ENCODE results near the gene HIPK3.
"Not testable (repeated sequence)": the region's sequence is repeated elsewhere in the genome, so short reads cannot be mapped to it uniquely, and the experiment has no call there.

Gene HIPK3

DNA sequence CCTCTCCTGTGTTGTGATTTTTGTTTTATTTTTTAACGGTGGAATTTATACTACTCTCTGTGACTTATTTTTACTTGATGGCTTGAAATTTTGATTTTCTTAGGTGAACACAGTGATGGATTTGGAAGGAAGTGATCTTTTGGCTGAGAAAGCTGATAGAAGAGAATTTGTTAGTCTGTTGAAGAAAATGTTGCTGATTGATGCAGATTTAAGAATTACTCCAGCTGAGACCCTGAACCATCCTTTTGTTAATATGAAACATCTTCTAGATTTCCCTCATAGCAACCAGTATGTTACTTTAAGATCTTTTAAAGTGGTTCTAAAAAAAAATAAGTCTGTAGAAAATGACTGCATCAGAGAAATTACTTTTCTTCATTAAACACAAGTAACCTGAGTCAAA is 82.1 kb downstream of the HIPK3 start:
- H3K4me1 ChIP-seq (ENCODE audit: control insufficient read depth in 5 of 5, insufficient read depth in 5 of 5, low read length in 5 of 5), result peaks cover 0 to under 1% (median 0%) of the 10 kb centered on the region in 5 donors
- no peak overlapping the region for H3K9ac ChIP-seq (ENCODE audit: low read length in 5 of 5)
- no peaks in the 10 kb centered on the region for H3K27me3 ChIP-seq (ENCODE audit: control insufficient read depth in 5 of 5, insufficient read depth in 4 of 5, low read length in 5 of 5)
- no peak overlapping the region for H3K27ac ChIP-seq (ENCODE audit: low read depth, low read length)
- no peaks in the 10 kb centered on the region for H3K9me3 ChIP-seq (ENCODE audit: control insufficient read depth in 5 of 5, low read length in 5 of 5)
- H3K4me3 ChIP-seq (ENCODE audit: low read depth in 1 of 5, low read length in 5 of 5), result no peak overlapping the region
- H3K36me3 ChIP-seq (ENCODE audit: control insufficient read depth in 5 of 5, insufficient read depth in 5 of 5, low read length in 5 of 5), result peaks cover 24 to 56% (median 32%) of the 10 kb centered on the region in 5 donors

DNA sequence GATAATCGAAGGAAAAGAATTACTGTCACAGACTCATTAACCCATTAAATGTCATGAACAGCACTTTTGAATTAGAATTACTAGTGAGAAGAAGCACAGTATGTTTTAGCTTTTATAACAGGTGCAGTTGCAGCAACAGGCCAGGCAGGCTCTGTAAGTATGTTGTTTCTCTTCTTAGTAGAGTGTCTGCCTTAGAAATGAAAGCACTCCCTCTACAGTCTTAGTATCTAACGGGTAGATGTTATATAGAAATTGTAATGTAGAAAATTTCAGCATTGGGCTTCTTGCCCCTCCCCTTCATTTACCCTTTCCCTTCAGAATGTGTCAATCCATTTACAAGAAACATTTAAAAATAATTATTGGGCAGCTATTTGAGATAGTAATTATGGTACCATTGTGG is 87.4 kb downstream of the HIPK3 start:
- Histone ChIP-seq H3K9me3 (ENCODE audit: control insufficient read depth in 5 of 5, low read length in 5 of 5) (no peaks in the 10 kb centered on the region), H3K4me3 (ENCODE audit: low read depth in 1 of 5, low read length in 5 of 5) (no peak overlapping the region), H3K36me3 (ENCODE audit: control insufficient read depth in 5 of 5, insufficient read depth in 5 of 5, low read length in 5 of 5) (peaks cover 39 to 75% (median 51%) of the 10 kb centered on the region in 5 donors), H3K9ac (ENCODE audit: low read length in 5 of 5) (no peak overlapping the region), H3K27ac (ENCODE audit: low read depth, low read length) (no peak overlapping the region), H3K27me3 (ENCODE audit: control insufficient read depth in 5 of 5, insufficient read depth in 4 of 5, low read length in 5 of 5) (no peaks in the 10 kb centered on the region), H3K4me1 (ENCODE audit: control insufficient read depth in 5 of 5, insufficient read depth in 5 of 5, low read length in 5 of 5) (no peaks in the 10 kb centered on the region)

DNA sequence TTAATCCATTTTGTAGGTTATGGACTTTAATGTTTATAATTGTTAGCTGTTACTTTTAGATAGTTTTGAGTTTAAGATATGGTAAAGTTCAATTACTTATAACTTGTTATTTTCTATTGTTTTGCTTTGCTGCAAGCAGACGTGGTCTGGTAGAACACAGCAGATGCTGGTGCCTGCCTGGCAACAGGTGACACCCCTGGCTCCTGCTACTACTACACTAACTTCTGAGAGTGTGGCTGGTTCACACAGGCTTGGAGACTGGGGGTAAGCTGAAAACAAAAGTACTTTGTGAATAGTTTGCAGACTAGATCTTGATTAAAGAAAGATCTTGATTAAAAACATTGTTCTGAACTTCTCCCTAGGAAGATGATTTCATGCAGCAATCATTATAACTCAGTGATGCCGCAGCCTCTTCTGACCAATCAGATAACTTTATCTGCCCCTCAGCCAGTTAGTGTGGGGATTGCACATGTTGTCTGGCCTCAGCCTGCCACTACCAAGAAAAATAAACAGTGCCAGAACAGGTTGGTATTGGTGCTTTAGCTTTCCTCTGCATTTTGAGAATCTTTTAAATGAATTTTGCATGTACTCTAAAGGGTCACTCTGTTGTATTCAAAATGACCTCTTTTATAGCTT is 90.4 kb downstream of the HIPK3 start:
- Histone ChIP-seq H3K9me3 (ENCODE audit: control insufficient read depth in 5 of 5, low read length in 5 of 5) (no peaks in the 10 kb centered on the region), H3K27ac (ENCODE audit: low read depth, low read length) (no peak overlapping the region), H3K4me1 (ENCODE audit: control insufficient read depth in 5 of 5, insufficient read depth in 5 of 5, low read length in 5 of 5) (no peaks in the 10 kb centered on the region), H3K9ac (ENCODE audit: low read length in 5 of 5) (no peak overlapping the region), H3K36me3 (ENCODE audit: control insufficient read depth in 5 of 5, insufficient read depth in 5 of 5, low read length in 5 of 5) (peaks cover 53 to 74% (median 60%) of the 10 kb centered on the region in 5 donors), H3K27me3 (ENCODE audit: control insufficient read depth in 5 of 5, insufficient read depth in 4 of 5, low read length in 5 of 5) (no peaks in the 10 kb centered on the region), H3K4me3 (ENCODE audit: low read depth in 1 of 5, low read length in 5 of 5) (no peak overlapping the region)

DNA sequence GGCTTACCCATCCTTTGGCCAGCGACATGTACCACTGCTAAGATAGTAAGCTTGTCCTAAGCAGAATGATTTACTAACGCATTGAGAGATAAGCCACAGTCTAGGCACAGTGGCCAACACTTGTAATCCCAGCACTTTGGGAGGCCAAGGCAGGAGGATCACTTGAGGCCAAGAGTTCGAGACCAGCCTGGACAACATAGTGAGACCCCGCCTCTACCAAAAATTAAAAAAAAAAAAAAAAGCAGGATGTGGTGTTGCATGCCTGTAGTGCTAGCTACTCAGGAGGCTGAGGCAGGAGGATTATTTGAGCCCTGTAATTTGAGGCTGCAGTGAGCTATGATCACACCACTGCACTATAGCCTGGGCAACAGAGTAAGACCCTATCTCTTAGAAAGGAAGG is 93.1 kb downstream of the HIPK3 start:
- Histone ChIP-seq H3K4me1 (ENCODE audit: control insufficient read depth in 5 of 5, insufficient read depth in 5 of 5, low read length in 5 of 5) (no peaks in the 10 kb centered on the region), H3K4me3 (ENCODE audit: low read depth in 1 of 5, low read length in 5 of 5) (no peak overlapping the region), H3K36me3 (ENCODE audit: control insufficient read depth in 5 of 5, insufficient read depth in 5 of 5, low read length in 5 of 5) (peaks cover 70 to 86% (median 78%) of the 10 kb centered on the region in 5 donors), H3K27ac (ENCODE audit: low read depth, low read length) (no peak overlapping the region), H3K27me3 (ENCODE audit: control insufficient read depth in 5 of 5, insufficient read depth in 4 of 5, low read length in 5 of 5) (no peaks in the 10 kb centered on the region), H3K9me3 (ENCODE audit: control insufficient read depth in 5 of 5, low read length in 5 of 5) (no peaks in the 10 kb centered on the region), H3K9ac (ENCODE audit: low read length in 5 of 5) (no peak overlapping the region)

DNA sequence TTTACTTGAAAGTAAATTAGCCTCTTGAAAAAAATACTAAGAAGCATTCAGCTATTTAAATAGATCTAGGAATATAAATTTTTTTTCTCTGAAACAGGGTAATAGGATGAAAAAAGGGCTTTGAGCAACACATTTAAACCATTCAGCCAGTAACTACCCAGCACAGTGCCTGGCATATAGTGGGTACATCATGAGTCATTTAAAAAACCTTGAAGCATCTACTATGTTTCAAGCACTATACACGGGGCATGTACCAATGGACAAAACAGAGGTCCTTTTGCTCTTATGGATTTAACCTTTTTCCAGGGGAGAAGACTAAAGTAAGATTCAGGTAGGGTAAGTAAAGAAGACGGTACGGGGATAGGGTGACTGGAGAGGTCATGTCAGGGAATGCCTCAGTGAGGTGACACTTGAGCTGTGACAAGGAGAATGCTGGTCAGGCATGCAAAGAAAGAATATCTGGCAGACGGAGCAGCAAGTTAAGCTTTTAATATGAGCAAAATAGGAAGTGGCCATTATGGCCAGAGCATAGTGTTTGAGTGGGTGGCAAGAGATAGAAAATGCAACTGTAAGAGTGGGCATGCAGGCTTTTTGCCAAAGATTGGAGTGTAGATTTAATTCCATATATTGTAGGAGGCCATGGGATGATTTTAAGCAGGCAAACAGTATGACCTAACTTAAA is 101.1 kb downstream of the HIPK3 start:
- H3K4me1 ChIP-seq (ENCODE audit: control insufficient read depth in 5 of 5, insufficient read depth in 5 of 5, low read length in 5 of 5), result peaks cover 0 to 4% (median 0%) of the 10 kb centered on the region in 5 donors
- H3K4me3 ChIP-seq (ENCODE audit: low read depth in 1 of 5, low read length in 5 of 5), result no peak overlapping the region
- H3K27ac ChIP-seq (ENCODE audit: low read depth, low read length), result no peak overlapping the region
- H3K36me3 ChIP-seq (ENCODE audit: control insufficient read depth in 5 of 5, insufficient read depth in 5 of 5, low read length in 5 of 5), result peaks cover 11 to 16% (median 15%) of the 10 kb centered on the region in 5 donors
- no peaks in the 10 kb centered on the region for H3K9me3 ChIP-seq (ENCODE audit: control insufficient read depth in 5 of 5, low read length in 5 of 5)
- H3K9ac ChIP-seq (ENCODE audit: low read length in 5 of 5), result no peak overlapping the region
- H3K27me3 ChIP-seq (ENCODE audit: control insufficient read depth in 5 of 5, insufficient read depth in 4 of 5, low read length in 5 of 5), result no peaks in the 10 kb centered on the region

DNA sequence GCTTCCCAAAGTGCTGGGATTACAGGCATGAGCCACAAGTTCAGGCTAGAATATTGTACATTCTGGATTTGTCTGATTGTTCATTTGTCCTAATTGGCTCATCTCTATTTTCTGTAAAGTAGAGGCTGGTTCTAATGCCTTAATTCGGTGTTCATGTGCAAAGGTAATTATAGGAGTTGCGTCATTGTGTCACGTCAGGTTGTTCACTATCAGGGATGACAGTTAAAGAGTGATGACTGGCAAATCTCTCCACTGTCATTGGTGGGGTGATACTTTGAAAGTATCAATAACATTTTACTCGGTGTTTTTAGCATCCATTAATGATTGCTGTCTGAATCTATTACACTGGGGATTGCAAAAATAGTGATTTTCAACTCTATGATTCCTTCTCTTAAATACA is 103.5 kb downstream of the HIPK3 start:
- Histone ChIP-seq H3K27me3 (ENCODE audit: control insufficient read depth in 5 of 5, insufficient read depth in 4 of 5, low read length in 5 of 5) (no peaks in the 10 kb centered on the region), H3K36me3 (ENCODE audit: control insufficient read depth in 5 of 5, insufficient read depth in 5 of 5, low read length in 5 of 5) (no peaks in the 10 kb centered on the region), H3K4me1 (ENCODE audit: control insufficient read depth in 5 of 5, insufficient read depth in 5 of 5, low read length in 5 of 5) (peaks cover 0 to 4% (median 0%) of the 10 kb centered on the region in 5 donors), H3K9ac (ENCODE audit: low read length in 5 of 5) (no peak overlapping the region), H3K4me3 (ENCODE audit: low read depth in 1 of 5, low read length in 5 of 5) (no peak overlapping the region), H3K9me3 (ENCODE audit: control insufficient read depth in 5 of 5, low read length in 5 of 5) (no peaks in the 10 kb centered on the region), H3K27ac (ENCODE audit: low read depth, low read length) (no peak overlapping the region)

DNA sequence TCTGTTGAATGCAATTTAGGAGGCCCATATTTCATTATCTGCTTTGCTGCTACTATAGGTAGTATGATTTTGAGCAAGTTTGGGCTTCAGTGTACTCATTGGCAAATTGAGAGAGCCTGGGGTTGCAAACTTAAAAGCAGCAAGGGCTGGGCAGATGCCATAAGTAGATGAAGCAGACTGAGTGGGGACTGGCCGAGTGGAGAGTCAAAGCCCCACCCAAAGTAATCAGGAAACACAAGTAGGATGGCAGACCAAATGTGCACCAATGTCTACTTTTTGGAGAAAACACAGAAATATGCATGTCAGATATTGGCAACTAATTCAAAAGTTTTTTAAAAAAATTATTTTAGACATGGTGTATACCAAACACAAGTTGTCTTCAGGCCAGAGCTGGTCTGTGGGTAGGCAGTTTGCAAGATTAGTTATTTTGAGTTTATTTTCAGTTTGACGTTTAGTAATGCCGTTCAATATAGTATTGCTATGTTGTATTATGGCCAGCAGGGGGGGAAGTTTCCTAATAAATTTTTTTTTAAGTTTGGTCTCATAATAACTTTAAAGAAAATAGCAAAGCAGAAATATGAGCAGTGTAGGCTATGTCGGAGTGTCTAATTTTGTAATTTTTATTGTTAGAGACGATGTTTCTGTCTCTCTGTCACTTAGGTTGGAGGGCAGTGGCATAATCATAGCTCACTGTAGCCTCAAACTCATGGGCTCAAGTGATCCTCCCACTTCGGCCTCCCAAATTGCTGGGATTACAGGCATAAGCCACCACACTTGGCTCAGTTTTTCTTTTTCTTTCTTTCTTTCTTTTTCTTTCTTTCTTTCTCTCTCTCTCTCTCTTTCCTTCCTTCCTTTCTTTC is 105.1 kb downstream of the HIPK3 start:
- Histone ChIP-seq H3K9ac (ENCODE audit: low read length in 5 of 5) (no peak overlapping the region), H3K4me3 (ENCODE audit: low read depth in 1 of 5, low read length in 5 of 5) (no peak overlapping the region), H3K27me3 (ENCODE audit: control insufficient read depth in 5 of 5, insufficient read depth in 4 of 5, low read length in 5 of 5) (no peaks in the 10 kb centered on the region), H3K4me1 (ENCODE audit: control insufficient read depth in 5 of 5, insufficient read depth in 5 of 5, low read length in 5 of 5) (peaks cover 0 to 4% (median 0%) of the 10 kb centered on the region in 5 donors), H3K9me3 (ENCODE audit: control insufficient read depth in 5 of 5, low read length in 5 of 5) (no peaks in the 10 kb centered on the region), H3K36me3 (ENCODE audit: control insufficient read depth in 5 of 5, insufficient read depth in 5 of 5, low read length in 5 of 5) (no peaks in the 10 kb centered on the region), H3K27ac (ENCODE audit: low read depth, low read length) (no peak overlapping the region)

DNA sequence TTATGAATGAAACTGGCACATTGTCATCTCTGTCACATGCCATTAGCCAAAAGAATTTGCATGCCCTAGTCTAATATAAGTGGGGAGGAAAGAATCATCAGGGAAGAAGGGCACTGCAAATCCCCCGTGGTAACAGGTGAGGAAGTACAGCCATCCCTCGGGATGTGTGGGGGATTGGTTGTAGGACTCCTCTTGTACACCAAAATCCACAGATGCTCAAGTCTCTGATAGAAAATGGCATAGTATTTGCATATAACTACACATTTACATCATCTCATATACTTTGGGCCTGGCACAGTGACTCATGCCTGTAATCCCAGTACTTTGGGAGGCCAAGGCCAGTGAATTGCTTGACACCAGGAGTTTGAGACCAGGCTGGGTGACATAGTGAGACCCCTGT is 109.7 kb downstream of the HIPK3 start:
- H3K4me1 ChIP-seq (ENCODE audit: control insufficient read depth in 5 of 5, insufficient read depth in 5 of 5, low read length in 5 of 5), result peaks cover 0 to 4% (median 0%) of the 10 kb centered on the region in 5 donors
- no peak overlapping the region for H3K4me3 ChIP-seq (ENCODE audit: low read depth in 1 of 5, low read length in 5 of 5)
- no peak overlapping the region for H3K9ac ChIP-seq (ENCODE audit: low read length in 5 of 5)
- no peaks in the 10 kb centered on the region for H3K36me3 ChIP-seq (ENCODE audit: control insufficient read depth in 5 of 5, insufficient read depth in 5 of 5, low read length in 5 of 5)
- H3K27me3 ChIP-seq (ENCODE audit: control insufficient read depth in 5 of 5, insufficient read depth in 4 of 5, low read length in 5 of 5), result no peaks in the 10 kb centered on the region
- H3K27ac ChIP-seq (ENCODE audit: low read depth, low read length), result no peak overlapping the region
- no peaks in the 10 kb centered on the region for H3K9me3 ChIP-seq (ENCODE audit: control insufficient read depth in 5 of 5, low read length in 5 of 5)

DNA sequence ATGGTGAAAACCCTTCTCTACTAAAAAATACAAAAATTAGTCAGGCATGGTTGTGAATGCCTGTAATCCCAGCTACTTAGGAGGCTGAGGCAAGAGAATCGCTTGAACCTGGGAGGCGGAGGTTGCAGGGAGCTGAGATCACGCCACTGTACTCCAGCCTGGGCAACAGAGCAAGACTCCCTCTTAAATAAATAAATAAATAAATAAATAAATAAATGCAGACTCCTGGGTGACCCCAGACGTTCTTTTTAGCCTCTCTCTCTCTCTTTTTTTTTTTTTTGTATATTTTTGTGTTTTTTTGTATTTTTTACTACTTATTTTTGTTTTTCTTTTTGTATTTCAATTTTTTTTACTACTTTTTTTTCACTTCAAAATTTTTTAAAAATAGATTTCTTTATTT is 111.3 kb downstream of the HIPK3 start:
- H3K27ac ChIP-seq (ENCODE audit: low read depth, low read length); H3K36me3 ChIP-seq (ENCODE audit: control insufficient read depth in 5 of 5, insufficient read depth in 5 of 5, low read length in 5 of 5); H3K9me3 ChIP-seq (ENCODE audit: control insufficient read depth in 5 of 5, low read length in 5 of 5); H3K4me3 ChIP-seq (ENCODE audit: low read depth in 1 of 5, low read length in 5 of 5); H3K4me1 ChIP-seq (ENCODE audit: control insufficient read depth in 5 of 5, insufficient read depth in 5 of 5, low read length in 5 of 5); H3K27me3 ChIP-seq (ENCODE audit: control insufficient read depth in 5 of 5, insufficient read depth in 4 of 5, low read length in 5 of 5); H3K9ac ChIP-seq (ENCODE audit: low read length in 5 of 5): not testable (repeated sequence)

DNA sequence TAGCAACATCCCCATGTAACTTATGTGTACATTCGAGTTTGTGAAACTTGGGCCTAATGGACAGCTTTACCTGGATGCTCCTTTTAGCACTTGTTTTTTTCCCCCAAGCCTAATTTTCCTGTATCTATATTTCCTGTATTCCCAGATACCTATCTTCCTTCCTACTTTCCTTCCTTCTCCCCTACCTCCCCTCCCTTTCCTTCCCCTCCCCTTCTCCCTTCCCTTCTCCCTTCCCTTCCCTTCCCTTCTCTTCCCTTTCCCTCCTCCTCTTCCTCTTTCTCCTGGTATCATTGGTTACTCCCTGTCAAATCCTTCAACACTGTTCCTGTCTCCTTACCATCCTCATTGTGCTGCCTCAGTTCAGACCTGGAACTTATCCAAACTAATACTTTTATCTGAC is 111.8 kb downstream of the HIPK3 start:
- H3K27ac ChIP-seq (ENCODE audit: low read depth, low read length), result no peak overlapping the region
- peaks cover 0 to 5% (median 0%) of the 10 kb centered on the region in 5 donors for H3K27me3 ChIP-seq (ENCODE audit: control insufficient read depth in 5 of 5, insufficient read depth in 4 of 5, low read length in 5 of 5)
- H3K36me3 ChIP-seq (ENCODE audit: control insufficient read depth in 5 of 5, insufficient read depth in 5 of 5, low read length in 5 of 5), result no peaks in the 10 kb centered on the region
- H3K4me1 ChIP-seq (ENCODE audit: control insufficient read depth in 5 of 5, insufficient read depth in 5 of 5, low read length in 5 of 5), result no peaks in the 10 kb centered on the region
- no peak overlapping the region for H3K9ac ChIP-seq (ENCODE audit: low read length in 5 of 5)
- no peak overlapping the region for H3K4me3 ChIP-seq (ENCODE audit: low read depth in 1 of 5, low read length in 5 of 5)
- no peaks in the 10 kb centered on the region for H3K9me3 ChIP-seq (ENCODE audit: control insufficient read depth in 5 of 5, low read length in 5 of 5)

All from subcutaneous abdominal adipose tissue (tissue), 5 donors.